GM12878 (cell line): Measurements from ENCODE around the gene UBE2E1. TPM values are rescaled to one million over a fixed set of nuclear protein-coding genes. Genes with fewer than 3 reads are reported as not detected.
A peak's percentile ranks its signal among the peaks of the same experiment; 100 is the strongest.

ENCODE experiments used
- ATAC-seq: fragments of 200-7000 bp; cut with Tn5 transposase; 3 replicates; pipeline ENCODE4 v1.9.1; 2020; ENCODE audit warnings: mild to moderate bottlenecking, moderate library complexity
- BruUV-seq: library from RNA; stranded (reverse); fragments of 400-500 nt; replicated peaks from 2 replicates; lab custom pipeline; 2021; lab: Mats Ljungman, UMichigan
- CTCF ChIA-PET: fragments of 300-600 bp; sonication (Branson Sonifier 250); formaldehyde crosslinking; extraction: SDS; loops from one replicate; lab custom pipeline; 2021; ENCODE audit warnings: inconsistent platforms; lab: Yijun Ruan, JAX
- POLR2A ChIA-PET: fragments of 350-600 bp; formaldehyde crosslinking; extraction: SDS; loops from one replicate; lab custom pipeline; 2021; ENCODE audit warnings: inconsistent platforms; lab: Charles Lee
- RAD21 ChIA-PET: fragments of 300-600 bp; sonication (Branson Sonifier 250); formaldehyde crosslinking; loops from one replicate; lab custom pipeline; 2023; ENCODE audit warnings: antibody characterized with exemption; ENCODE audit not compliant: unreplicated experiment; lab: Charles Lee
- SMC1A ChIA-PET: fragments of 300-600 bp; sonication (Branson Sonifier 250); formaldehyde crosslinking; loops from one replicate; lab custom pipeline; 2023; ENCODE audit not compliant: unreplicated experiment, uncharacterized antibody; lab: Charles Lee
- DNase-seq: peaks from one replicate; pipeline ENCODE4 v3.0.0-alpha.2; 2011; ENCODE audit warnings: low read depth, low spot score
- FAIRE-seq: peaks from 3 replicates; lab custom pipeline; 2011; peaks lifted over from hg19 to GRCh38; lab: Jason Lieb, UNC
- H2AFZ ChIP-seq: 2 replicates; pipeline ENCODE4 v1.6.0; 2011; ENCODE audit warnings: low read depth, low read length, control low read depth; ENCODE audit not compliant: control insufficient read depth
- H3K27ac ChIP-seq: 2 replicates; pipeline ENCODE4 v1.5.1; 2011; ENCODE audit warnings: control low read depth; ENCODE audit not compliant: control insufficient read depth, insufficient read depth
- H3K27me3 ChIP-seq, 2 experiments: replicated peaks in 1 of 2; 2 replicates each; pipeline versions ENCODE4 v1.6.0 to v1.6.1; 2011; ENCODE audit warnings: low read length in 1 of 2; ENCODE audit not compliant: control insufficient read depth in 2 of 2, insufficient read depth in 2 of 2
- H3K36me3 ChIP-seq, 2 experiments: 2 replicates each; pipeline ENCODE4 v1.5.1; 2011; ENCODE audit warnings: low read length in 1 of 2; ENCODE audit not compliant: control insufficient read depth in 2 of 2, insufficient read depth in 2 of 2
- H3K4me1 ChIP-seq: 2 replicates; pipeline ENCODE4 v1.6.1; 2011; ENCODE audit warnings: mild to moderate bottlenecking, low read length, moderate library complexity, mixed read lengths; ENCODE audit not compliant: control insufficient read depth, insufficient read depth
- H3K4me2 ChIP-seq: 2 replicates; pipeline ENCODE4 v1.6.0; 2011; ENCODE audit warnings: control low read depth; ENCODE audit not compliant: control insufficient read depth, insufficient read depth
- H3K4me3 ChIP-seq: fragments of 200-600 bp; sonication (generic); 2 replicates; pipeline ENCODE4 v1.5.1; 2016
- H3K79me2 ChIP-seq: 2 replicates; pipeline ENCODE4 v1.6.0; 2011; ENCODE audit warnings: low read length; ENCODE audit not compliant: control insufficient read depth, insufficient read depth
- H3K9ac ChIP-seq: 2 replicates; pipeline ENCODE4 v1.8.0; 2011; ENCODE audit warnings: low read length, control low read depth, mixed read lengths; ENCODE audit not compliant: control insufficient read depth, insufficient read depth
- H3K9me3 ChIP-seq: replicated peaks from 3 replicates; pipeline ENCODE4 v1.5.1; 2011; ENCODE audit warnings: mild to moderate bottlenecking, low read length; ENCODE audit not compliant: control insufficient read depth, insufficient read depth
- H4K20me1 ChIP-seq: 2 replicates; pipeline ENCODE4 v1.6.0; 2011; ENCODE audit not compliant: control insufficient read depth, insufficient read depth
- CBFB ChIP-seq: IDR thresholded peaks from 2 replicates; pipeline ENCODE4 v1.6.1; 2016; ENCODE audit warnings: antibody characterized with exemption, low read depth
- ETV6 ChIP-seq, 2 experiments: fragments of 450-650 bp in 1 of 2; IDR thresholded peaks in 1 of 2; conservative IDR thresholded peaks in 1 of 2; 2 replicates each; pipeline ENCODE4 v1.6.1; 2014; ENCODE audit warnings: antibody characterized with exemption in 1 of 2, borderline replicate concordance in 1 of 2, low read depth in 1 of 2, mild to moderate bottlenecking in 1 of 2, moderate library complexity in 1 of 2
- LARP7 ChIP-seq: fragments of 450-650 bp; IDR thresholded peaks from 2 replicates; pipeline ENCODE4 v1.6.1; 2017; ENCODE audit warnings: mild to moderate bottlenecking
- MEF2B ChIP-seq: fragments of 450-650 bp; IDR thresholded peaks from 2 replicates; pipeline ENCODE4 v1.6.1; 2018; ENCODE audit warnings: mild to moderate bottlenecking, moderate library complexity; ENCODE audit not compliant: partially characterized antibody, poor library complexity, severe bottlenecking
- MTA3 ChIP-seq: IDR thresholded peaks from 2 replicates; pipeline ENCODE4 v1.6.1; 2012; ENCODE audit warnings: low read length, inconsistent platforms, borderline replicate concordance
- POLR2A ChIP-seq: IDR thresholded peaks from 2 replicates; pipeline ENCODE4 v1.6.1; 2011; ENCODE audit warnings: low read depth, mild to moderate bottlenecking, low read length
- TAF1 ChIP-seq: IDR thresholded peaks from 2 replicates; pipeline ENCODE4 v1.6.1; 2011; ENCODE audit warnings: mild to moderate bottlenecking, low read depth, low read length, borderline replicate concordance
- ZNF274 ChIP-seq: IDR thresholded peaks from one replicate; pipeline ENCODE4 v1.8.0; 2011; ENCODE audit not compliant: insufficient read length, insufficient read depth
- WGBS: methylation state at CpG from one replicate; pipeline ENCODE4 v1.1.6; 2016; ENCODE audit warnings: low lambda C conversion rate; ENCODE audit not compliant: insufficient replicate concordance, insufficient coverage; ENCODE audit errors: missing lambda C conversion rate; 5-methylcytosine and 5-hydroxymethylcytosine counted together
- in situ Hi-C: fragments of 300-500 bp; cut with MboI; formaldehyde crosslinking; loops from 9 replicates; pipeline ENCODE4 v1.14.3; 2018; ENCODE audit warnings: mixed read lengths
- intact Hi-C: fragments of 100-400 bp; cut with micrococcal nuclease; formaldehyde crosslinking; loops from one replicate; pipeline ENCODE4 v1.14.2; 2022; ENCODE audit not compliant: unreplicated experiment
- polyA plus RNA-seq, 11 experiments: library from polyadenylated mRNA; depleted of rRNA in 4 of 11; unstranded in 6 of 11; stranded (reverse) in 5 of 11; fragments of >200 nt; fragmentation: Nextera tagmentation in 4 of 11; fragmentation: Illumina TruSeq in 1 of 11; extraction: Ambion mirVana in 4 of 11; extraction: Trizol in 1 of 11; gene quantifications; 1 replicate in 1 of 11; 2 replicates in 10 of 11; pipeline versions ENCODE4 v1.2.1 to v1.2.3, GENCODE V29; 2011 to 2016; ENCODE audit warnings: inconsistent platforms in 2 of 11, missing spikeins in 2 of 11, low read depth in 1 of 11
- total RNA-seq, 4 experiments: library from RNA; depleted of rRNA in 3 of 4; stranded (reverse); fragments of >200 nt in 3 of 4; fragmentation: Illumina TruSeq in 1 of 4; extraction: Trizol in 1 of 4; gene quantifications; 2 replicates each; pipeline versions ENCODE4 v1.2.1 to v1.2.3, GENCODE V29; 2013 to 2021
- TF ChIP-seq, protein P1 (sequence below): IDR thresholded peaks from 2 replicates; pipeline ENCODE4 v1.6.1; 2012; ENCODE audit warnings: improper control_type of control experiment, low read depth, low read length; ENCODE audit not compliant: insufficient replicate concordance
- TF ChIP-seq, protein P2 (sequence below): IDR thresholded peaks from 2 replicates; pipeline ENCODE4 v1.6.1; 2012; ENCODE audit warnings: low read depth, low read length, improper control_type of control experiment
- TF ChIP-seq, protein P3 (sequence below): IDR thresholded peaks from 2 replicates; pipeline ENCODE4 v1.6.1; 2011; ENCODE audit warnings: low read depth, mild to moderate bottlenecking, low read length, moderate library complexity, borderline replicate concordance; ENCODE audit errors: extremely low read depth
- TF ChIP-seq, protein P4 (sequence below): fragments of 450-650 bp; IDR thresholded peaks from 2 replicates; pipeline ENCODE4 v1.6.1; 2017; ENCODE audit warnings: mild to moderate bottlenecking, low read depth, inconsistent platforms; ENCODE audit not compliant: poor library complexity, severe bottlenecking

The UBE2E1 gene
- total and polyA plus RNA-seq, 10 of the 15 experiments (the other 5 are each of a cell fraction or from before 2014, with no cell fraction given) = 18.7 to 425 (median 147) TPM

DNA sequence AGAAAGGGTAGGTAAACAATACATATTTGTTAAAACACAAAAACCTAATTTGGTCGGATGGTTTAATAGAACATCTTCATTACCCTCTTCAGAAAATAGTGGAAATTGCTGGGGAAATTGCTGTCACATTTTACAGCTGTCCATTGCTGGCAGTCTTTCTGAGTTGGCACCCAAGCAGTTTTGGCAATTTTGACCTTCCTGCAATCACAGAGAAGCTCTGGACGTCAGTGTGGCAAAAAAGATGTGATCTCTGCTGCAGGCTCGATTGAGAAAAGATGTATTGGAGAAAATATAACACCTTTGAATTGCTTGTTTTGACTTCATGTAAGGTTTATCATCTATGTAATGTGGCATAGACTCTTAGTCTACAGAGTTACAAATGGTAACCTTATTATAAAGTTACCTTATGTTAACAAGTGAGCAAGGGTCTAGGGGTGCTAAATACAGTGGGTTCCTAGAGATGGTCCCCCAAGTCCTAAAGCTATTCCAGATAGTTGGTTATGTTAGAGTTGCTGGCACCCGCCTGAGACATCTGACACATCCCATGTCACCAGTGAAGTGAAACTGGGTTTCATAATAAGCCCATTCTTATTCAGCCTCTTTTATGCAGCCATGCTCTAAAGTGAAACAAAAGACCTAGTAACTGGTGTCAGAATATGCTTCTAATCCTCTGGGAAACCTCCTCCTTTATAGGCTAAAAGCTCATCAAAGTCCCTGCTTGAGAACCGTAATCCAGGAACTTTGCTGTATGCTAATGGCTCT is 14.0 kb downstream of the UBE2E1 start:
- POLR2A ChIA-PET = interaction anchor here (1.3 kb wide), 1 partner anchor 18 kb away, joined by 4 read pairs; no protein-coding TSS in a partner anchor
- CTCF ChIA-PET = interaction anchor here (1.0 kb wide), 1 partner anchor 12 kb away, joined by 6 read pairs; no protein-coding TSS in a partner anchor
- no peak overlapping the region for H3K9ac ChIP-seq
- DNase-seq = no peak
- TF ChIP-seq POLR2A = no peak
- no peak for TF ChIP-seq LARP7
- TF ChIP-seq MEF2B = no peak
- TF ChIP-seq CBFB = no peak
- TF ChIP-seq MTA3 = no peak
- no peak for TF ChIP-seq TAF1
- TF ChIP-seq ZNF274 = no peak
- TF ChIP-seq, protein P1, sequence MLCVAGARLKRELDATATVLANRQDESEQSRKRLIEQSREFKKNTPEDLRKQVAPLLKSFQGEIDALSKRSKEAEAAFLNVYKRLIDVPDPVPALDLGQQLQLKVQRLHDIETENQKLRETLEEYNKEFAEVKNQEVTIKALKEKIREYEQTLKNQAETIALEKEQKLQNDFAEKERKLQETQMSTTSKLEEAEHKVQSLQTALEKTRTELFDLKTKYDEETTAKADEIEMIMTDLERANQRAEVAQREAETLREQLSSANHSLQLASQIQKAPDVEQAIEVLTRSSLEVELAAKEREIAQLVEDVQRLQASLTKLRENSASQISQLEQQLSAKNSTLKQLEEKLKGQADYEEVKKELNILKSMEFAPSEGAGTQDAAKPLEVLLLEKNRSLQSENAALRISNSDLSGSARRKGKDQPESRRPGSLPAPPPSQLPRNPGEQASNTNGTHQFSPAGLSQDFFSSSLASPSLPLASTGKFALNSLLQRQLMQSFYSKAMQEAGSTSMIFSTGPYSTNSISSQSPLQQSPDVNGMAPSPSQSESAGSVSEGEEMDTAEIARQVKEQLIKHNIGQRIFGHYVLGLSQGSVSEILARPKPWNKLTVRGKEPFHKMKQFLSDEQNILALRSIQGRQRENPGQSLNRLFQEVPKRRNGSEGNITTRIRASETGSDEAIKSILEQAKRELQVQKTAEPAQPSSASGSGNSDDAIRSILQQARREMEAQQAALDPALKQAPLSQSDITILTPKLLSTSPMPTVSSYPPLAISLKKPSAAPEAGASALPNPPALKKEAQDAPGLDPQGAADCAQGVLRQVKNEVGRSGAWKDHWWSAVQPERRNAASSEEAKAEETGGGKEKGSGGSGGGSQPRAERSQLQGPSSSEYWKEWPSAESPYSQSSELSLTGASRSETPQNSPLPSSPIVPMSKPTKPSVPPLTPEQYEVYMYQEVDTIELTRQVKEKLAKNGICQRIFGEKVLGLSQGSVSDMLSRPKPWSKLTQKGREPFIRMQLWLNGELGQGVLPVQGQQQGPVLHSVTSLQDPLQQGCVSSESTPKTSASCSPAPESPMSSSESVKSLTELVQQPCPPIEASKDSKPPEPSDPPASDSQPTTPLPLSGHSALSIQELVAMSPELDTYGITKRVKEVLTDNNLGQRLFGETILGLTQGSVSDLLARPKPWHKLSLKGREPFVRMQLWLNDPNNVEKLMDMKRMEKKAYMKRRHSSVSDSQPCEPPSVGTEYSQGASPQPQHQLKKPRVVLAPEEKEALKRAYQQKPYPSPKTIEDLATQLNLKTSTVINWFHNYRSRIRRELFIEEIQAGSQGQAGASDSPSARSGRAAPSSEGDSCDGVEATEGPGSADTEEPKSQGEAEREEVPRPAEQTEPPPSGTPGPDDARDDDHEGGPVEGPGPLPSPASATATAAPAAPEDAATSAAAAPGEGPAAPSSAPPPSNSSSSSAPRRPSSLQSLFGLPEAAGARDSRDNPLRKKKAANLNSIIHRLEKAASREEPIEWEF = no peak
- TF ChIP-seq, protein P2, sequence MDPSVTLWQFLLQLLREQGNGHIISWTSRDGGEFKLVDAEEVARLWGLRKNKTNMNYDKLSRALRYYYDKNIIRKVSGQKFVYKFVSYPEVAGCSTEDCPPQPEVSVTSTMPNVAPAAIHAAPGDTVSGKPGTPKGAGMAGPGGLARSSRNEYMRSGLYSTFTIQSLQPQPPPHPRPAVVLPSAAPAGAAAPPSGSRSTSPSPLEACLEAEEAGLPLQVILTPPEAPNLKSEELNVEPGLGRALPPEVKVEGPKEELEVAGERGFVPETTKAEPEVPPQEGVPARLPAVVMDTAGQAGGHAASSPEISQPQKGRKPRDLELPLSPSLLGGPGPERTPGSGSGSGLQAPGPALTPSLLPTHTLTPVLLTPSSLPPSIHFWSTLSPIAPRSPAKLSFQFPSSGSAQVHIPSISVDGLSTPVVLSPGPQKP = no peak
- no peak for TF ChIP-seq ETV6 (conservative IDR thresholded peaks at IDR 0.05 in 1 of 2, IDR thresholded peaks at IDR 0.05 in 1 of 2; ENCODE audit: borderline replicate concordance in 1 of 2, low read depth in 1 of 2)
- TF ChIP-seq, protein P3, sequence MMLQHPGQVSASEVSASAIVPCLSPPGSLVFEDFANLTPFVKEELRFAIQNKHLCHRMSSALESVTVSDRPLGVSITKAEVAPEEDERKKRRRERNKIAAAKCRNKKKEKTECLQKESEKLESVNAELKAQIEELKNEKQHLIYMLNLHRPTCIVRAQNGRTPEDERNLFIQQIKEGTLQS = no peak
- TF ChIP-seq, protein P4, sequence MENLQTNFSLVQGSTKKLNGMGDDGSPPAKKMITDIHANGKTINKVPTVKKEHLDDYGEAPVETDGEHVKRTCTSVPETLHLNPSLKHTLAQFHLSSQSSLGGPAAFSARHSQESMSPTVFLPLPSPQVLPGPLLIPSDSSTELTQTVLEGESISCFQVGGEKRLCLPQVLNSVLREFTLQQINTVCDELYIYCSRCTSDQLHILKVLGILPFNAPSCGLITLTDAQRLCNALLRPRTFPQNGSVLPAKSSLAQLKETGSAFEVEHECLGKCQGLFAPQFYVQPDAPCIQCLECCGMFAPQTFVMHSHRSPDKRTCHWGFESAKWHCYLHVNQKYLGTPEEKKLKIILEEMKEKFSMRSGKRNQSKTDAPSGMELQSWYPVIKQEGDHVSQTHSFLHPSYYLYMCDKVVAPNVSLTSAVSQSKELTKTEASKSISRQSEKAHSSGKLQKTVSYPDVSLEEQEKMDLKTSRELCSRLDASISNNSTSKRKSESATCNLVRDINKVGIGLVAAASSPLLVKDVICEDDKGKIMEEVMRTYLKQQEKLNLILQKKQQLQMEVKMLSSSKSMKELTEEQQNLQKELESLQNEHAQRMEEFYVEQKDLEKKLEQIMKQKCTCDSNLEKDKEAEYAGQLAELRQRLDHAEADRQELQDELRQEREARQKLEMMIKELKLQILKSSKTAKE = no peak
- TF ChIP-seq, all 136 proteins: peak for 0
- no peaks in the 10 kb centered on the region for H3K27me3 ChIP-seq
- FAIRE-seq (peak; percentile 66), ATAC-seq (peak; percentile 79)
- no TSS peak for BruUV-seq
- SMC1A ChIA-PET = interaction anchor here (1.0 to 7.3 kb wide), 5 partner anchors 8 to 236 kb away, joined by 3 to 54 read pairs (median 3); no protein-coding TSS in a partner anchor
- H3K4me2 ChIP-seq = peak overlapping the region; percentile 43
- H4K20me1 ChIP-seq = no peaks in the 10 kb centered on the region; the same call in 1 of the 2 replicates
- H3K4me1 ChIP-seq = peaks cover 27% of the 10 kb centered on the region
- H3K36me3 ChIP-seq = peaks cover 0 to 15% of the 10 kb centered on the region in 2 experiments; a peak in 3 of 4 replicates
- no peak overlapping the region for H2AFZ ChIP-seq
- peak overlapping the region; percentile 20; the same call in 1 of the 2 replicates for H3K27ac ChIP-seq
- 83% methylated on average over 5 of the region's 5 CpGs for WGBS
- RAD21 ChIA-PET = interaction anchor here (1.2 to 1.5 kb wide), 2 partner anchors 8 to 10 kb away, joined by 4 to 5 read pairs; no protein-coding TSS in a partner anchor
- no peaks in the 10 kb centered on the region for H3K9me3 ChIP-seq
- intact Hi-C loops (no loop called here), in situ Hi-C loops (no loop called here)
- H3K79me2 ChIP-seq = peaks cover 92% of the 10 kb centered on the region
- H3K4me3 ChIP-seq = no peak overlapping the region
